GM21526 (cell line): ENCODE data around the gene CDH16.
"Not testable (repeated sequence)": the region's sequence is repeated elsewhere in the genome, so short reads cannot be mapped to it uniquely, and the experiment has no call there.

ENCODE experiments used
- ATAC-seq: cut with Tn5 transposase; IDR thresholded peaks from one replicate; pipeline ENCODE4 v1.9.1; 2021; ENCODE audit warnings: moderate library complexity; ENCODE audit not compliant: unreplicated experiment, low FRiP score

The CDH16 gene

GRCh38 chr16:66947302-66948065 is 28.8 kb upstream of the CDH16 start:
- ATAC-seq, result peak; percentile 49

GRCh38 chr16:66946974-66947301 is 28.3 kb upstream of the CDH16 start:
- no peak for ATAC-seq

- ATAC-seq, result no peak
These were observed 27.9 kb upstream of the CDH16 start for GRCh38 chr16:66946541-66946940.

GRCh38 chr16:66945939-66946338 is 27.3 kb upstream of the CDH16 start:
- no peak for ATAC-seq

GRCh38 chr16:66944971-66945370 is 26.3 kb upstream of the CDH16 start:
- ATAC-seq, result not testable (repeated sequence)

- no peak for ATAC-seq
These were observed 25.4 kb upstream of the CDH16 start for GRCh38 chr16:66944054-66944441.

- no peak for ATAC-seq
These were observed 24.9 kb upstream of the CDH16 start for GRCh38 chr16:66943426-66944053.

- ATAC-seq, result no peak
These were observed 24.3 kb upstream of the CDH16 start for GRCh38 chr16:66942981-66943380.

GRCh38 chr16:66940236-66940635 is 21.6 kb upstream of the CDH16 start:
- ATAC-seq, result no peak

- no peak for ATAC-seq
These were observed 20.7 kb upstream of the CDH16 start for GRCh38 chr16:66939366-66939765.

- ATAC-seq, result no peak
These were observed 19.1 kb upstream of the CDH16 start for GRCh38 chr16:66937725-66938337.

GRCh38 chr16:66936889-66937554 is 18.3 kb upstream of the CDH16 start:
- ATAC-seq, result no peak

- ATAC-seq, result no peak
These were observed 17.8 kb upstream of the CDH16 start for GRCh38 chr16:66936462-66936861.

- ATAC-seq, result no peak
These were observed 16.8 kb upstream of the CDH16 start, which contains the start of gene CES2 for GRCh38 chr16:66935314-66936011. CES2 (plus strand) TSS chr16:66935516; CDS start chr16:66935636, 120 bp downstream.

- ATAC-seq, result not testable (repeated sequence)
These were observed 16.2 kb upstream of the CDH16 start for GRCh38 chr16:66934839-66935313.

- peak; percentile 57 for ATAC-seq
These were observed 15.6 kb upstream of the CDH16 start, which contains the start of gene CIAO2B for GRCh38 chr16:66934138-66934838. CIAO2B (minus strand) TSS chr16:66934402; CDS start chr16:66934364, 38 bp downstream.

GRCh38 chr16:66933776-66934137 is 15.1 kb upstream of the CDH16 start:
- ATAC-seq, result no peak

GRCh38 chr16:66932076-66932475 is 13.4 kb upstream of the CDH16 start:
- ATAC-seq, result no peak

GRCh38 chr16:66931665-66932064 is 13.0 kb upstream of the CDH16 start:
- no peak for ATAC-seq

GRCh38 chr16:66930189-66930588 is 11.5 kb upstream of the CDH16 start:
- no peak for ATAC-seq
